GM23338 (cell line): Measurements from ENCODE around the gene GSTA2.

Source experiments
- CREB1 ChIP-seq: fragments of 250-450 bp; sonication (Bioruptor Pico); IDR thresholded peaks from 2 replicates; pipeline ENCODE4 v1.5.0; 2020; ENCODE audit warnings: low read depth, mild to moderate bottlenecking, moderate library complexity
- EZH2 ChIP-seq: fragments of 200-600 bp; sonication (generic); IDR thresholded peaks from one replicate; pipeline ENCODE4 v1.8.0; 2017; ENCODE audit warnings: antibody characterized with exemption, mild to moderate bottlenecking, low read depth; ENCODE audit not compliant: unreplicated experiment
- EZH2phosphoT487 ChIP-seq: fragments of 200-600 bp; sonication (generic); IDR thresholded peaks from one replicate; pipeline ENCODE4 v1.8.1; 2018; ENCODE audit warnings: antibody characterized with exemption; ENCODE audit not compliant: unreplicated experiment
- JUNB ChIP-seq: IDR thresholded peaks from one replicate; pipeline ENCODE4 v1.6.1; 2016; ENCODE audit warnings: antibody characterized with exemption; ENCODE audit not compliant: unreplicated experiment
- POLR2AphosphoS5 ChIP-seq: IDR thresholded peaks from 2 replicates; pipeline ENCODE4 v1.6.1; 2016; ENCODE audit warnings: antibody characterized with exemption, low read depth
- ZNF114 ChIP-seq: fragments of 250-450 bp; sonication (Bioruptor Pico); IDR thresholded peaks from 2 replicates; pipeline ENCODE4 v1.5.0; 2020; ENCODE audit warnings: mild to moderate bottlenecking, moderate library complexity
- TF ChIP-seq, protein P1 (sequence below): IDR thresholded peaks from one replicate; pipeline ENCODE4 v1.6.1; 2018; ENCODE audit warnings: antibody characterized with exemption; ENCODE audit not compliant: unreplicated experiment
- TF ChIP-seq, protein P2 (sequence below), 2 experiments: fragments of 200-600 bp in 1 of 2; sonication (generic) in 1 of 2; conservative IDR thresholded peaks; 2 replicates each; pipeline versions ENCODE4 v1.5.1 to v1.6.1; 2016 to 2017; ENCODE audit warnings: antibody characterized with exemption in 2 of 2, low read depth in 2 of 2, mild to moderate bottlenecking in 2 of 2, moderate library complexity in 1 of 2
- TF ChIP-seq, protein P3 (sequence below): IDR thresholded peaks from 2 replicates; pipeline ENCODE4 v1.6.1; 2016; ENCODE audit warnings: antibody characterized with exemption

DNA sequence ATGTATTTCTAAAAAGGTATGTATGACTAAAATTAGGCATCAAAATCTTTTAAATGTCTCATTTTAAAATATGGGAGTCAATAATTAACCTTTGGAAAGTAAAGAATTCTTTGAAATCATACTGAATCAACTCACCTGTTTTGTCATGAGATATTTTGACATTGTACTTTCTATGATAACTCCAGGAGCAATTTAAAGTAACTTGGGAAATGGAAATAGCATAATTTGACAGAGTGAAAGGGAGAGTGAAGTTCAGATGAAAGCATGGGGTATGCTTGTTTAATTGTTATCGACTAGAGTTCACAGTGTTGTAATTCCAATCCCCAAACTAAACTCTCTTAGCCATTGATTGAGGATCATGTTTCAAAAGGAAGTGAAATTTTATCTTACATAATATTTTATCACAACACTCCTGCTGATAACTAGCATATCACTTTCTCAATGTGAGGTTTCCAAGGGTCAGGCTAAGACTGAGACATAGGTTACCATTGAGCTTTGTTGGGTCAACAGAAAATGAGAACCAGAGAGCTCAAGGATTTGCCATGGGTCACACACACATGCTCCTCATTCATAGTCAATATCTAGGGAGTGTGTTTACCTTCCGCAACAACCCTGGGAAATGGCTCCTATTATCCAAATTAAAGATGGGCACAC lies 38.0 kb upstream of the GSTA2 start:
- TF ChIP-seq, protein P1, sequence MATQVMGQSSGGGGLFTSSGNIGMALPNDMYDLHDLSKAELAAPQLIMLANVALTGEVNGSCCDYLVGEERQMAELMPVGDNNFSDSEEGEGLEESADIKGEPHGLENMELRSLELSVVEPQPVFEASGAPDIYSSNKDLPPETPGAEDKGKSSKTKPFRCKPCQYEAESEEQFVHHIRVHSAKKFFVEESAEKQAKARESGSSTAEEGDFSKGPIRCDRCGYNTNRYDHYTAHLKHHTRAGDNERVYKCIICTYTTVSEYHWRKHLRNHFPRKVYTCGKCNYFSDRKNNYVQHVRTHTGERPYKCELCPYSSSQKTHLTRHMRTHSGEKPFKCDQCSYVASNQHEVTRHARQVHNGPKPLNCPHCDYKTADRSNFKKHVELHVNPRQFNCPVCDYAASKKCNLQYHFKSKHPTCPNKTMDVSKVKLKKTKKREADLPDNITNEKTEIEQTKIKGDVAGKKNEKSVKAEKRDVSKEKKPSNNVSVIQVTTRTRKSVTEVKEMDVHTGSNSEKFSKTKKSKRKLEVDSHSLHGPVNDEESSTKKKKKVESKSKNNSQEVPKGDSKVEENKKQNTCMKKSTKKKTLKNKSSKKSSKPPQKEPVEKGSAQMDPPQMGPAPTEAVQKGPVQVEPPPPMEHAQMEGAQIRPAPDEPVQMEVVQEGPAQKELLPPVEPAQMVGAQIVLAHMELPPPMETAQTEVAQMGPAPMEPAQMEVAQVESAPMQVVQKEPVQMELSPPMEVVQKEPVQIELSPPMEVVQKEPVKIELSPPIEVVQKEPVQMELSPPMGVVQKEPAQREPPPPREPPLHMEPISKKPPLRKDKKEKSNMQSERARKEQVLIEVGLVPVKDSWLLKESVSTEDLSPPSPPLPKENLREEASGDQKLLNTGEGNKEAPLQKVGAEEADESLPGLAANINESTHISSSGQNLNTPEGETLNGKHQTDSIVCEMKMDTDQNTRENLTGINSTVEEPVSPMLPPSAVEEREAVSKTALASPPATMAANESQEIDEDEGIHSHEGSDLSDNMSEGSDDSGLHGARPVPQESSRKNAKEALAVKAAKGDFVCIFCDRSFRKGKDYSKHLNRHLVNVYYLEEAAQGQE: no peak
- TF ChIP-seq, protein P2, sequence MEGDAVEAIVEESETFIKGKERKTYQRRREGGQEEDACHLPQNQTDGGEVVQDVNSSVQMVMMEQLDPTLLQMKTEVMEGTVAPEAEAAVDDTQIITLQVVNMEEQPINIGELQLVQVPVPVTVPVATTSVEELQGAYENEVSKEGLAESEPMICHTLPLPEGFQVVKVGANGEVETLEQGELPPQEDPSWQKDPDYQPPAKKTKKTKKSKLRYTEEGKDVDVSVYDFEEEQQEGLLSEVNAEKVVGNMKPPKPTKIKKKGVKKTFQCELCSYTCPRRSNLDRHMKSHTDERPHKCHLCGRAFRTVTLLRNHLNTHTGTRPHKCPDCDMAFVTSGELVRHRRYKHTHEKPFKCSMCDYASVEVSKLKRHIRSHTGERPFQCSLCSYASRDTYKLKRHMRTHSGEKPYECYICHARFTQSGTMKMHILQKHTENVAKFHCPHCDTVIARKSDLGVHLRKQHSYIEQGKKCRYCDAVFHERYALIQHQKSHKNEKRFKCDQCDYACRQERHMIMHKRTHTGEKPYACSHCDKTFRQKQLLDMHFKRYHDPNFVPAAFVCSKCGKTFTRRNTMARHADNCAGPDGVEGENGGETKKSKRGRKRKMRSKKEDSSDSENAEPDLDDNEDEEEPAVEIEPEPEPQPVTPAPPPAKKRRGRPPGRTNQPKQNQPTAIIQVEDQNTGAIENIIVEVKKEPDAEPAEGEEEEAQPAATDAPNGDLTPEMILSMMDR (conservative IDR thresholded peaks at IDR 0.05; ENCODE audit: low read depth in 2 of 2): no peak
- TF ChIP-seq POLR2AphosphoS5: no peak
- TF ChIP-seq EZH2phosphoT487: no peak
- no peak for TF ChIP-seq EZH2
- TF ChIP-seq, protein P3, sequence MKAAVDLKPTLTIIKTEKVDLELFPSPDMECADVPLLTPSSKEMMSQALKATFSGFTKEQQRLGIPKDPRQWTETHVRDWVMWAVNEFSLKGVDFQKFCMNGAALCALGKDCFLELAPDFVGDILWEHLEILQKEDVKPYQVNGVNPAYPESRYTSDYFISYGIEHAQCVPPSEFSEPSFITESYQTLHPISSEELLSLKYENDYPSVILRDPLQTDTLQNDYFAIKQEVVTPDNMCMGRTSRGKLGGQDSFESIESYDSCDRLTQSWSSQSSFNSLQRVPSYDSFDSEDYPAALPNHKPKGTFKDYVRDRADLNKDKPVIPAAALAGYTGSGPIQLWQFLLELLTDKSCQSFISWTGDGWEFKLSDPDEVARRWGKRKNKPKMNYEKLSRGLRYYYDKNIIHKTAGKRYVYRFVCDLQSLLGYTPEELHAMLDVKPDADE: no peak
- TF ChIP-seq ZNF114 (CRISPR knock-in tag): no peak
- no peak for TF ChIP-seq CREB1 (CRISPR knock-in tag)
- no peak for TF ChIP-seq JUNB
